GM12865 (cell line): ENCODE data around the gene COL9A3.
"Not testable (repeated sequence)": the region's sequence is repeated elsewhere in the genome, so short reads cannot be mapped to it uniquely, and the experiment has no call there.

Experiments
- DNase-seq: peaks from one replicate; pipeline ENCODE4 v3.0.0; 2010; ENCODE audit warnings: low read depth
- H3K4me3 ChIP-seq: 2 replicates; pipeline ENCODE4 v1.5.1; 2011; ENCODE audit warnings: mild to moderate bottlenecking, low read depth, low read length, control low read depth
- TF ChIP-seq, protein P1 (sequence below): IDR thresholded peaks from 2 replicates; pipeline ENCODE4 v1.5.1; 2011; ENCODE audit warnings: low read length, control low read depth, low read depth, inconsistent platforms; ENCODE audit not compliant: insufficient read depth; ENCODE audit errors: missing control alignments

COL9A3 gene

DNA sequence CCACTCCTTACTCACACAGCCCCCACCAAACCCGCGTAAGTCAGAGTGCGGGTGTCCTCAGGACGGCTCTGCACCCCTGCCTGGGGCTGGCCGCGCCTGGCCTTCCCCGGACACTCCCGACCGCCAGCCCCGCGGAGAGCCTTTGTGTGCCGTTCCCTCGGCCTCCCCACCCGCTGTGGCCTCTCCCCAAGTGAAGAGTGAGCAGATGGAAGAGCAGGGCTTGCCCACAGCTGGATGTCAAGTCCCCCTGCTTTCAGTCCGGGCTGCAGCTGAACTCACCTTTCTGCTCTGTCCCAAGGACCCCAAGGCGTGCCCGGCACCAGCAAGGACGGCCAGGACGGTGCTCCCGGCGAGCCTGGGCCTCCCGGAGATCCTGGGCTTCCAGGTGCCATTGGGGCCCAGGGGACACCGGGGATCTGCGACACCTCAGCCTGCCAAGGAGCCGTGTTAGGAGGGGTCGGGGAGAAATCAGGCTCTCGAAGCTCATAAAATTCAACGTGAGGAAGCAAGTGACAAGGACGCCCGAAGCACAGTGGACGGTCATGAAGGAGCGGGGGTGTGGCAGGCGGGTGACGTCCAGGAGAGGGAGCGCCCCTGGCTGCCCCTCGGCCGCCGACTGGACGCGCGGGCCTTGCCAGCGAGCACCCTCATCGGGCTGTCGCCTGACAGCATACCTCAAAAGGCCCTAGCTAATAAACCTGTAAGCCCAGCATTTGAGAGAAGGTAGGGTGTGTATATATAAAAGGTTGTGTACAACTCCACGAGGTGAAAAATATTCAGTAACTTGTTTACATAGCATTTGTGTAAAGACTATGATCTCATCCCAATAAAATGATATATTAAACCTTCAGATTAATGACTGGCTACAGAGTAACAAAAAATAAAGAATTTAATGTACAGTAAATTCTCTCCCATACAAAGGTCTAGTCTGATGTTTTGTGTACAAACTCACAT is 23.7 kb downstream of the COL9A3 start:
- no peak overlapping the region for H3K4me3 ChIP-seq
- TF ChIP-seq, protein P1, sequence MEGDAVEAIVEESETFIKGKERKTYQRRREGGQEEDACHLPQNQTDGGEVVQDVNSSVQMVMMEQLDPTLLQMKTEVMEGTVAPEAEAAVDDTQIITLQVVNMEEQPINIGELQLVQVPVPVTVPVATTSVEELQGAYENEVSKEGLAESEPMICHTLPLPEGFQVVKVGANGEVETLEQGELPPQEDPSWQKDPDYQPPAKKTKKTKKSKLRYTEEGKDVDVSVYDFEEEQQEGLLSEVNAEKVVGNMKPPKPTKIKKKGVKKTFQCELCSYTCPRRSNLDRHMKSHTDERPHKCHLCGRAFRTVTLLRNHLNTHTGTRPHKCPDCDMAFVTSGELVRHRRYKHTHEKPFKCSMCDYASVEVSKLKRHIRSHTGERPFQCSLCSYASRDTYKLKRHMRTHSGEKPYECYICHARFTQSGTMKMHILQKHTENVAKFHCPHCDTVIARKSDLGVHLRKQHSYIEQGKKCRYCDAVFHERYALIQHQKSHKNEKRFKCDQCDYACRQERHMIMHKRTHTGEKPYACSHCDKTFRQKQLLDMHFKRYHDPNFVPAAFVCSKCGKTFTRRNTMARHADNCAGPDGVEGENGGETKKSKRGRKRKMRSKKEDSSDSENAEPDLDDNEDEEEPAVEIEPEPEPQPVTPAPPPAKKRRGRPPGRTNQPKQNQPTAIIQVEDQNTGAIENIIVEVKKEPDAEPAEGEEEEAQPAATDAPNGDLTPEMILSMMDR = no peak
- no peak for DNase-seq

- TF ChIP-seq, protein P1 = no peak
- no peak for DNase-seq
- H3K4me3 ChIP-seq = no peak overlapping the region
These were observed 24.9 kb downstream of the COL9A3 start for GRCh38 chr20:62841705-62842212.

DNA sequence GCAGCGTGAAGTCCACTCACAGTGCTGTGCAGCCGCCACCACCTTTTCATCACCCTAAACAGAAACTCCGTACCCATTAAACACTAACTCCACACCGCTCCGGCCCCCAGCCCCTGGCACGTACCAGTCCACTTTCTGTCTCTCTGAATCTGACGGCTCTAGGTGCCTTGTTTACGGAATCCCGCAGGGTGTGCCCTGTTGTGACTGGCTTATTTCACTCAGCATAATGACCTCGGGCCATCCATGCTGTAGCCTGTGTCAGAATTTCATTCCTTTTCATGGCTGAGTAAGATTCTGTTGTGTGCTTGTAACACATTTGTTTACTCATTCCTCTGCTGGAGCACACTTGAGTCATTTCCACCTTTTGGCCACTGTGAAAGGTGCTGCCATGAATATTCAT is 26.8 kb downstream of the COL9A3 start:
- H3K4me3 ChIP-seq = no peak overlapping the region
- DNase-seq = no peak
- TF ChIP-seq, protein P1 = no peak

GRCh38 chr20:62844182-62844581 is 27.3 kb downstream of the COL9A3 start:
- H3K4me3 ChIP-seq = no peak overlapping the region
- TF ChIP-seq, protein P1 = no peak
- DNase-seq = no peak

- no peak for DNase-seq
- H3K4me3 ChIP-seq = no peak overlapping the region
- TF ChIP-seq, protein P1 = no peak
These were observed 28.7 kb downstream of the COL9A3 start for GRCh38 chr20:62845416-62846160.

DNA sequence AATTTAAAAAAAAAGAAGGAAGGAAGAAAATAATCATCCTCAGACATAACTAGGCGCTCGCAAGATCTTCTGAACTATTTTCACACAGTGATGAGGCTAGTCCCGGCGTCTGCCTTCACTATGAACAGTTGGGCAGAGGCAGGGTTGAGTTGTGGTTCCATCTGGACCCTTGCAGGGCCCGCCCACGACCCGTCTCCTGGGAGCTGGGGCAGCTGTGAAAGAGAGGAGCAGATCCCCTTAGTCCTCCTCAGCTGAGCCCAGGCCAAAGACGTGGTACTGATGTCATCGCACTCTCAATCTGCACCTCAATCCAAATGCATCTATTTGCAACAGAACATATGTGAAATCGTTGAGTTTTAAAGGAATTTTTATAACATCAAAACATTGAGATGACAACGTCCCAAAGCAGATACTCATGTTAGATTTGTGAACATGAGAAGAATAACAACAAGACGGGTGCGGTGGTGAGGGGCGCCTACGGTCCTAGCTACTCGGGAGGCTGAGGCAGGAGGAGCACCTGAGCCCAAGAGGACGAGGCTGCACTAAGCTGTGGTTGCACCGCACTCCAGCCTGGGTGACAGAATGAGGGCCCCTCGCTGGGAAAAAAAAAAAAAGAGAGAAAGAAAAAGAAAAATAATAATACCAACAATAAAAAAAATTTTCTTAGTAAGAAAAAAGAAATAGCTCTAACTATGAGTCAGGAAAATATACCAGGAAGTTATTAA is 29.5 kb downstream of the COL9A3 start:
- DNase-seq = no peak
- H3K4me3 ChIP-seq = no peak overlapping the region
- TF ChIP-seq, protein P1 = no peak

- not testable (repeated sequence) for H3K4me3 ChIP-seq, DNase-seq
These were observed 32.1 kb downstream of the COL9A3 start for GRCh38 chr20:62848917-62849316.
